ENCODE results near the gene TACC2. TPM values are rescaled to one million over a fixed set of nuclear protein-coding genes. Genes with fewer than 3 reads are reported as not detected.
"Not testable (repeated sequence)": the region's sequence is repeated elsewhere in the genome, so short reads cannot be mapped to it uniquely, and the experiment has no call there.

TACC2 gene
- total RNA-seq, 1 experiment from 2014 or later = 25.0 TPM

- DNase-seq (ENCODE audit: low spot score) = no peak
Observed at GRCh38 chr10:122189185-122189584, 200.2 kb downstream of the TACC2 start.

GRCh38 chr10:122190176-122190943 is 201.4 kb downstream of the TACC2 start:
- no peak for DNase-seq (ENCODE audit: low spot score)

GRCh38 chr10:122191936-122192541 is 203.1 kb downstream of the TACC2 start:
- DNase-seq (ENCODE audit: low spot score) = no peak

GRCh38 chr10:122194251-122194650 is 205.3 kb downstream of the TACC2 start:
- DNase-seq (ENCODE audit: low spot score) = no peak

- no peak for DNase-seq (ENCODE audit: low spot score)
Observed at GRCh38 chr10:122196218-122196617, 207.3 kb downstream of the TACC2 start.

- DNase-seq (ENCODE audit: low spot score) = no peak
Observed at GRCh38 chr10:122197611-122198222, 208.8 kb downstream of the TACC2 start.

- DNase-seq (ENCODE audit: low spot score) = no peak
Observed at GRCh38 chr10:122198631-122199030, 209.7 kb downstream of the TACC2 start.

GRCh38 chr10:122199070-122199469 is 210.1 kb downstream of the TACC2 start:
- DNase-seq (ENCODE audit: low spot score) = no peak

GRCh38 chr10:122199689-122200088 is 210.7 kb downstream of the TACC2 start:
- DNase-seq (ENCODE audit: low spot score) = no peak

GRCh38 chr10:122201401-122201800 is 212.4 kb downstream of the TACC2 start:
- DNase-seq (ENCODE audit: low spot score) = no peak

GRCh38 chr10:122203180-122203579 is 214.2 kb downstream of the TACC2 start:
- DNase-seq (ENCODE audit: low spot score) = not testable (repeated sequence)

GRCh38 chr10:122204691-122205489 is 215.9 kb downstream of the TACC2 start:
- DNase-seq (ENCODE audit: low spot score) = no peak

- peak; percentile 10 for DNase-seq (ENCODE audit: low spot score)
Observed at GRCh38 chr10:122206471-122207065, 217.6 kb downstream of the TACC2 start.

GRCh38 chr10:122207163-122207562 is 218.2 kb downstream of the TACC2 start:
- DNase-seq (ENCODE audit: low spot score) = no peak

- DNase-seq (ENCODE audit: low spot score) = no peak
Observed at GRCh38 chr10:122207596-122207995, 218.6 kb downstream of the TACC2 start.

GRCh38 chr10:122208571-122209430 is 219.8 kb downstream of the TACC2 start:
- DNase-seq (ENCODE audit: low spot score) = no peak

- DNase-seq (ENCODE audit: low spot score) = no peak
Observed at GRCh38 chr10:122210481-122211265, 221.7 kb downstream of the TACC2 start.

- no peak for DNase-seq (ENCODE audit: low spot score)
Observed at GRCh38 chr10:122213364-122213763, 224.4 kb downstream of the TACC2 start.

GRCh38 chr10:122213766-122214165 is 224.8 kb downstream of the TACC2 start:
- no peak for DNase-seq (ENCODE audit: low spot score)

- no peak for DNase-seq (ENCODE audit: low spot score)
Observed at GRCh38 chr10:122216047-122216446, 227.1 kb downstream of the TACC2 start.

Data from HT-29 (cell line).